K562 (cell line): ENCODE data around the gene ZNF845. TPM values are rescaled to one million over a fixed set of nuclear protein-coding genes. Genes with fewer than 3 reads are reported as not detected.

Experiments
- E4F1 ChIP-seq: fragments of 250-450 bp; sonication (Bioruptor Pico); IDR thresholded peaks from 2 replicates; pipeline ENCODE4 v1.5.0; 2021; ENCODE audit warnings: mild to moderate bottlenecking, borderline replicate concordance
- ELF1 ChIP-seq: fragments of 200-800 bp; sonication (Bioruptor generic); IDR thresholded peaks from 2 replicates; pipeline ENCODE4 v1.6.1; 2016; ENCODE audit warnings: missing genetic modification characterization, missing compliant biosample characterization
- ELF2 ChIP-seq: fragments of 250-450 bp; sonication (Bioruptor Pico); IDR thresholded peaks from 2 replicates; pipeline ENCODE4 v1.5.0; 2021; ENCODE audit warnings: mild to moderate bottlenecking
- FOXK2 ChIP-seq, 2 experiments: fragments of 450-650 bp; IDR thresholded peaks in 1 of 2; conservative IDR thresholded peaks in 1 of 2; 2 replicates each; pipeline ENCODE4 v1.6.1; 2016; ENCODE audit warnings: low read depth in 2 of 2, mild to moderate bottlenecking in 1 of 2
- GABPA ChIP-seq: fragments of 200-800 bp; sonication (Bioruptor generic); conservative IDR thresholded peaks from 2 replicates; pipeline ENCODE4 v1.6.1; 2016; ENCODE audit warnings: low read depth, missing genetic modification characterization, missing compliant biosample characterization
- HDAC1 ChIP-seq, 2 experiments: fragments of 450-650 bp; IDR thresholded peaks; 2 replicates each; pipeline ENCODE4 v1.6.1; 2016 to 2017; ENCODE audit warnings: inconsistent platforms in 1 of 2, mild to moderate bottlenecking in 1 of 2, moderate library complexity in 1 of 2
- KHSRP ChIP-seq: fragments of 450-650 bp; IDR thresholded peaks from 2 replicates; pipeline ENCODE4 v1.6.1; 2017
- MYC ChIP-seq, 2 experiments: fragments of 250-450 bp in 1 of 2; sonication (Bioruptor Pico) in 1 of 2; IDR thresholded peaks; 2 replicates each; pipeline versions ENCODE4 v1.5.1 to v1.6.1; 2012 to 2021; ENCODE audit warnings: low read depth in 2 of 2, borderline replicate concordance in 1 of 2, improper control_type of control experiment in 1 of 2, low read length in 1 of 2, mild to moderate bottlenecking in 1 of 2, moderate library complexity in 1 of 2
- POLR2G ChIP-seq: fragments of 200-400 bp; formaldehyde crosslinking; IDR thresholded peaks from 2 replicates; pipeline ENCODE4 v1.6.1; 2017; ENCODE audit warnings: low read depth, mild to moderate bottlenecking, antibody characterized with exemption, low read length, moderate library complexity
- POU5F1 ChIP-seq: fragments of 150-350 bp; IDR thresholded peaks from 2 replicates; pipeline ENCODE4 v1.6.1; 2014; ENCODE audit warnings: borderline replicate concordance, low read length, low read depth, mild to moderate bottlenecking; ENCODE audit not compliant: partially characterized antibody
- SMC3 ChIP-seq: conservative IDR thresholded peaks from 2 replicates; pipeline ENCODE4 v1.6.1; 2011; ENCODE audit warnings: low read depth, low read length, improper control_type of control experiment; ENCODE audit not compliant: insufficient read depth
- TAF7 ChIP-seq: fragments of 450-650 bp; IDR thresholded peaks from 2 replicates; pipeline ENCODE4 v1.6.1; 2016; ENCODE audit warnings: missing genetic modification characterization, missing compliant biosample characterization
- ZBTB11 ChIP-seq, 3 experiments: fragments of 200-800 bp in 1 of 3; fragments of 250-450 bp in 1 of 3; fragments of 450-650 bp in 1 of 3; sonication (Bioruptor Pico) in 1 of 3; sonication (Bioruptor generic) in 1 of 3; formaldehyde crosslinking in 1 of 3; IDR thresholded peaks; 2 replicates each; pipeline versions ENCODE4 v1.6.1 to v1.8.0; 2016 to 2022; ENCODE audit warnings: mild to moderate bottlenecking in 2 of 3, missing genetic modification characterization in 2 of 3, missing compliant biosample characterization in 1 of 3, moderate library complexity in 1 of 3
- ZNF668 ChIP-seq: fragments of 250-450 bp; sonication (Bioruptor Pico); IDR thresholded peaks from 2 replicates; pipeline ENCODE4 v1.8.0; 2022; ENCODE audit warnings: mild to moderate bottlenecking, inconsistent platforms
- polyA plus RNA-seq, 8 experiments: library from polyadenylated mRNA; depleted of rRNA in 4 of 8; stranded (reverse) in 5 of 8; unstranded in 3 of 8; fragments of >200 nt; fragmentation: Nextera tagmentation in 2 of 8; fragmentation: Illumina TruSeq in 1 of 8; extraction: Ambion mirVana in 2 of 8; extraction: Trizol in 1 of 8; gene quantifications; 2 replicates each; pipeline versions ENCODE4 v1.2.1 to v1.2.3, GENCODE V29; 2011 to 2014; ENCODE audit warnings: inconsistent platforms in 1 of 8, missing spikeins in 1 of 8
- total RNA-seq, 7 experiments: library from RNA; depleted of rRNA in 6 of 7; stranded (reverse); fragments of >200 nt in 6 of 7; fragmentation: Illumina TruSeq in 2 of 7; extraction: Trizol in 2 of 7; gene quantifications; 2 replicates each; pipeline versions ENCODE4 v1.2.1 to v1.2.3, GENCODE V29; 2011 to 2021; ENCODE audit warnings: low replicate concordance in 1 of 7
- TF ChIP-seq, protein P1 (sequence below): IDR thresholded peaks from 2 replicates; pipeline ENCODE4 v1.6.1; 2012; ENCODE audit warnings: low read depth, low read length, improper control_type of control experiment, borderline replicate concordance
- TF ChIP-seq, protein P2 (sequence below): sonication (generic); formaldehyde crosslinking; IDR thresholded peaks from 2 replicates; pipeline ENCODE4 v1.8.0; 2022; ENCODE audit warnings: missing genetic modification reagents, mild to moderate bottlenecking, moderate library complexity, borderline replicate concordance

The ZNF845 gene
- total and polyA plus RNA-seq, 9 of the 15 experiments (the other 6 are each of a cell fraction or from before 2014, with no cell fraction given), result 1.9 to 13.2 (median 6.4) TPM

DNA sequence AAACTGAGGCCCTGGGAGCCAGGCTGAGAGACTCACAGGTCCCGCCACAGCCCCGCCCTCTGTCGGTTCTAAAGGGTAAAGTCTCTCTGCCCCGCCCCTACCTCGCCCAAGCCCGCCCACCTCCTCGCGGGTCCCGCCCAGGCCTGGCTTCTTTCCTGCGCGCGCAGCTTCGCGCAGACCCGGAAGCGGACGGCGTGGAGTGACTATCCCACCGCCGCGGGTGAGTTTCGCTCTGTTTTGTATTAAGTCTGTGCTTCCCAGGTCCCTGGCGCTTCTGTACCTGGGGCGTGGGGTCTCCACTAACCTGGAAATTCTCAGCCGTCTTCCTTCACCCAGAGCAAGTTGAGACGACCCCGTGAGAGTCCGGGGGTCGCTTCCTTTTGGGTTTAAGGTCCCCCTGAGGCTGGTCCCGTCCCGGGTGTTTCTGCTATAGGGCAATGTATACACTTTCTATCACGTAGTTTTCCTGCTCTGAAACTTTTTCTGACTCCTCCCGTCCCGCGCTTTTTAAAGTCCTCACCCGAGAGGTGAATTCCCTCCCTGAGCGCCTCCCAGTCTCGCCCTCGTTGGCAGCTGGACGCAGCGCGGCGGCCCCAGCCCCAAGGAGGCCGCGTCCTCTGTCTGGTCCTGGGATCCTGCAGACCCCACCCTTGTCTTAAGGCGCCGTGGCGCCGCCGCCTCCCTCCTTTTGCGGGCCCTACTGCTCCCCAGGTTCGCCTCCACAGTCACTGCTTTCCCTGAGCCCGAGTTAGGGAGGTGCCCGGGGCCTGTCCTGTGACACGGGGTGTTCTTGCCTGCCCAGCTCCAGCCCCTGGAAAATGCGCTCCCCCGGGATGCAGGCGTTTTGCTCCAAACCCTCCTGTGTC is 61.7 kb downstream of the ZNF845 start, which contains the start of gene ZNF765 (continued):
- no peak for TF ChIP-seq ZBTB11 (CRISPR knock-in tag; IDR thresholded peaks at IDR 0.05)
- TF ChIP-seq MYC (IDR thresholded peaks at IDR 0.05; ENCODE audit: low read depth, low read length), result no peak
- TF ChIP-seq MYC (CRISPR knock-in tag; IDR thresholded peaks at IDR 0.05; ENCODE audit: borderline replicate concordance, low read depth), result peak; percentile 43; the same call in 1 of the 2 replicates
- peak; percentile 58 for TF ChIP-seq POU5F1
- TF ChIP-seq, protein P1, sequence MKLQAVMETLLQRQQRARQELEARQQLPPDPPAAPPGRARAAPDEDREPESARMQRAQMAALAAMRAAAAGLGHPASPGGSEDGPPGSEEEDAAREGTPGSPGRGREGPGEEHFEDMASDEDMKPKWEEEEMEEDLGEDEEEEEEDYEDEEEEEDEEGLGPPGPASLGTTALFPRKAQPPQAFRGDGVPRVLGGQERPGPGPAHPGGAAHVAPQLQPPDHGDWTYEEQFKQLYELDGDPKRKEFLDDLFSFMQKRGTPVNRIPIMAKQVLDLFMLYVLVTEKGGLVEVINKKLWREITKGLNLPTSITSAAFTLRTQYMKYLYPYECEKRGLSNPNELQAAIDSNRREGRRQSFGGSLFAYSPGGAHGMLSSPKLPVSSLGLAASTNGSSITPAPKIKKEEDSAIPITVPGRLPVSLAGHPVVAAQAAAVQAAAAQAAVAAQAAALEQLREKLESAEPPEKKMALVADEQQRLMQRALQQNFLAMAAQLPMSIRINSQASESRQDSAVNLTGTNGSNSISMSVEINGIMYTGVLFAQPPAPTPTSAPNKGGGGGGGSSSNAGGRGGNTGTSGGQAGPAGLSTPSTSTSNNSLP, result no peak
- peak in 1 of 2 experiments; percentile 70; a peak in 2 of 4 replicates for TF ChIP-seq FOXK2 (conservative IDR thresholded peaks at IDR 0.05 in 1 of 2, IDR thresholded peaks at IDR 0.05 in 1 of 2; ENCODE audit: low read depth in 2 of 2)
- peak; percentile 97 for TF ChIP-seq ELF2
- no peak for TF ChIP-seq TAF7 (tag)
- no peak for TF ChIP-seq E4F1 (CRISPR knock-in tag)
- TF ChIP-seq POLR2G, result peak; percentile 79
- TF ChIP-seq, protein P2, sequence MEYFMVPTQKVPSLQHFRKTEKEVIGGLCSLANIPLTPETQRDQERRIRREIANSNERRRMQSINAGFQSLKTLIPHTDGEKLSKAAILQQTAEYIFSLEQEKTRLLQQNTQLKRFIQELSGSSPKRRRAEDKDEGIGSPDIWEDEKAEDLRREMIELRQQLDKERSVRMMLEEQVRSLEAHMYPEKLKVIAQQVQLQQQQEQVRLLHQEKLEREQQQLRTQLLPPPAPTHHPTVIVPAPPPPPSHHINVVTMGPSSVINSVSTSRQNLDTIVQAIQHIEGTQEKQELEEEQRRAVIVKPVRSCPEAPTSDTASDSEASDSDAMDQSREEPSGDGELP (CRISPR knock-in tag), result no peak; the same call in 1 of the 2 replicates
- TF ChIP-seq KHSRP, result no peak
- TF ChIP-seq ZNF668 (CRISPR knock-in tag), result no peak
- peak in 1 of 2 experiments; percentile 56; a peak in 2 of 4 replicates for TF ChIP-seq HDAC1 (IDR thresholded peaks at IDR 0.05)
- TF ChIP-seq SMC3, result no peak
- TF ChIP-seq GABPA (tag), result 0 out of 2 replicates have a peak, but pooled peaks have one; percentile 28
- peak; percentile 96 for TF ChIP-seq ELF1
